EL (cell line): Measurements from ENCODE around the gene STK39.
A peak's percentile ranks its signal among the peaks of the same experiment; 100 is the strongest.

ENCODE experiments used
- DNase-seq: peaks from one replicate; pipeline ENCODE4 v3.0.0-alpha.2; 2016

The STK39 gene

GRCh38 chr2:168155046-168155445 lies 92.3 kb downstream of the STK39 start:
- no peak for DNase-seq

- no peak for DNase-seq
Observed at GRCh38 chr2:168152902-168153530, 94.4 kb downstream of the STK39 start.

- no peak for DNase-seq
Observed at GRCh38 chr2:168149986-168150385, 97.4 kb downstream of the STK39 start.

GRCh38 chr2:168149150-168149974 lies 98.0 kb downstream of the STK39 start:
- DNase-seq: no peak

- DNase-seq: no peak
Observed at GRCh38 chr2:168147830-168148794, 99.3 kb downstream of the STK39 start.

GRCh38 chr2:168146892-168147810 lies 100.2 kb downstream of the STK39 start:
- no peak for DNase-seq

GRCh38 chr2:168145426-168146310 lies 101.7 kb downstream of the STK39 start:
- no peak for DNase-seq

- no peak for DNase-seq
Observed at GRCh38 chr2:168145011-168145410, 102.4 kb downstream of the STK39 start.

GRCh38 chr2:168143813-168144212 lies 103.6 kb downstream of the STK39 start:
- no peak for DNase-seq

- DNase-seq: no peak
Observed at GRCh38 chr2:168140892-168141291, 106.5 kb downstream of the STK39 start.

- DNase-seq: no peak
Observed at GRCh38 chr2:168139852-168140251, 107.5 kb downstream of the STK39 start.

- no peak for DNase-seq
Observed at GRCh38 chr2:168138901-168139300, 108.5 kb downstream of the STK39 start.

- no peak for DNase-seq
Observed at GRCh38 chr2:168138374-168138773, 109.0 kb downstream of the STK39 start.

- no peak for DNase-seq
Observed at GRCh38 chr2:168137510-168138180, 109.8 kb downstream of the STK39 start.

- peak; percentile 47 for DNase-seq
Observed at GRCh38 chr2:168136392-168136977, 110.9 kb downstream of the STK39 start.

GRCh38 chr2:168135630-168136029 lies 111.8 kb downstream of the STK39 start:
- DNase-seq: no peak

- DNase-seq: no peak
Observed at GRCh38 chr2:168135121-168135520, 112.3 kb downstream of the STK39 start.

- DNase-seq: no peak
Observed at GRCh38 chr2:168134485-168134884, 112.9 kb downstream of the STK39 start.

GRCh38 chr2:168132389-168132788 lies 115.0 kb downstream of the STK39 start:
- DNase-seq: no peak

GRCh38 chr2:168130346-168130745 lies 117.0 kb downstream of the STK39 start:
- DNase-seq: no peak
